Endothelial cell of umbilical vein (primary cell): ENCODE data around the gene PHF2. TPM values are rescaled to one million over a fixed set of nuclear protein-coding genes. Genes with fewer than 3 reads are reported as not detected.

ENCODE experiments used
- BruUV-seq: library from RNA; stranded (reverse); fragments of 400-500 nt; replicated peaks from 2 replicates; lab custom pipeline; 2021; lab: Mats Ljungman, UMichigan
- CTCF ChIA-PET: fragments of 300-600, 350-600 bp; sonication (Branson Sonifier 250); formaldehyde crosslinking; loops from one replicate; lab custom pipeline; 2021; ENCODE audit warnings: antibody characterized with exemption, inconsistent platforms; lab: Charles Lee
- POLR2A ChIA-PET: fragments of 300-600, 350-600 bp; sonication (Branson Sonifier 250); formaldehyde crosslinking; loops from one replicate; lab custom pipeline; 2021; ENCODE audit warnings: antibody characterized with exemption, inconsistent platforms; lab: Charles Lee
- DNase-seq: peaks from one replicate; pipeline ENCODE4 v3.0.0-alpha.2; 2011; ENCODE audit warnings: low read depth, low spot score
- FAIRE-seq: peaks from 2 replicates; lab custom pipeline; 2011; peaks lifted over from hg19 to GRCh38; lab: Jason Lieb, UNC
- H2AFZ ChIP-seq: 2 replicates; pipeline ENCODE4 v1.6.0; 2012; ENCODE audit warnings: low read depth, low read length, control low read depth, inconsistent platforms
- H3K27ac ChIP-seq: 2 replicates; pipeline ENCODE4 v1.5.1; 2011; ENCODE audit warnings: low read depth, mild to moderate bottlenecking, control low read depth, low read length, moderate library complexity; ENCODE audit not compliant: insufficient read depth
- H3K27me3 ChIP-seq, 2 experiments: 2 replicates each; pipeline versions ENCODE4 v1.6.0 to v1.6.1; 2011; ENCODE audit warnings: low read length in 2 of 2, mixed read lengths in 1 of 2; ENCODE audit not compliant: control insufficient read depth in 2 of 2, insufficient read depth in 2 of 2
- H3K36me3 ChIP-seq, 2 experiments: 2 replicates in 1 of 2; 3 replicates in 1 of 2; pipeline ENCODE4 v1.5.1; 2011; ENCODE audit warnings: low read length in 2 of 2, mild to moderate bottlenecking in 1 of 2, moderate library complexity in 1 of 2; ENCODE audit not compliant: control insufficient read depth in 2 of 2, insufficient read depth in 2 of 2; ENCODE audit errors: extremely low read depth in 1 of 2
- H3K4me1 ChIP-seq: 3 replicates; pipeline ENCODE4 v1.5.1; 2011; ENCODE audit warnings: mild to moderate bottlenecking, low read length; ENCODE audit not compliant: control insufficient read depth, insufficient read depth; ENCODE audit errors: extremely low read depth
- H3K4me2 ChIP-seq: 2 replicates; pipeline ENCODE4 v1.6.1; 2011; ENCODE audit warnings: low read length, control low read depth, mixed read lengths; ENCODE audit not compliant: insufficient read depth
- H3K4me3 ChIP-seq, 3 experiments: fragments of 200-600 bp in 1 of 3; sonication (generic), shearing (Covaris generic) in 1 of 3; replicated peaks in 1 of 3; 2 replicates each; pipeline ENCODE4 v1.5.1; 2011 to 2016; ENCODE audit warnings: control low read depth in 3 of 3, low read length in 3 of 3, mild to moderate bottlenecking in 2 of 3, inconsistent platforms in 1 of 3, low read depth in 1 of 3, moderate library complexity in 1 of 3; ENCODE audit not compliant: insufficient read depth in 1 of 3
- H3K79me2 ChIP-seq: 2 replicates; pipeline ENCODE4 v1.6.0; 2012; ENCODE audit warnings: low read length, inconsistent platforms; ENCODE audit not compliant: control insufficient read depth, insufficient read depth
- H3K9ac ChIP-seq: replicated peaks from 2 replicates; pipeline ENCODE3; 2011; ENCODE audit warnings: low read length, control low read depth; ENCODE audit not compliant: insufficient read depth; ENCODE audit errors: extremely low read depth
- H3K9me1 ChIP-seq: replicated peaks from 3 replicates; pipeline ENCODE4 v1.6.0; 2011; ENCODE audit warnings: mild to moderate bottlenecking, low read length; ENCODE audit not compliant: control insufficient read depth, insufficient read depth; ENCODE audit errors: extremely low read depth
- H3K9me3 ChIP-seq: replicated peaks from 2 replicates; pipeline ENCODE4 v1.5.1; 2012; ENCODE audit warnings: low read length, inconsistent platforms; ENCODE audit not compliant: control insufficient read depth, insufficient read depth
- H4K20me1 ChIP-seq: replicated peaks from 2 replicates; pipeline ENCODE3; 2011; ENCODE audit warnings: mild to moderate bottlenecking, low read length; ENCODE audit not compliant: control insufficient read depth, insufficient read depth; ENCODE audit errors: extremely low read depth
- EZH2 ChIP-seq: IDR thresholded peaks from 2 replicates; pipeline ENCODE4 v1.6.1; 2012; ENCODE audit warnings: borderline replicate concordance, low read depth, mild to moderate bottlenecking, moderate library complexity, low read length, inconsistent platforms; ENCODE audit not compliant: severe bottlenecking
- FOS ChIP-seq: IDR thresholded peaks from 2 replicates; pipeline ENCODE4 v1.6.1; 2011; ENCODE audit warnings: mild to moderate bottlenecking, low read length, moderate library complexity, borderline replicate concordance; ENCODE audit not compliant: insufficient read depth
- GATA2 ChIP-seq: IDR thresholded peaks from 2 replicates; pipeline ENCODE4 v1.7.0; 2011; ENCODE audit warnings: low read depth, mild to moderate bottlenecking, moderate library complexity, mixed read lengths, low read length; ENCODE audit not compliant: insufficient read length, insufficient read depth
- JUN ChIP-seq: IDR thresholded peaks from 2 replicates; pipeline ENCODE4 v1.6.1; 2011; ENCODE audit warnings: borderline replicate concordance, low read depth; ENCODE audit not compliant: insufficient read length, insufficient read depth
- MAX ChIP-seq: IDR thresholded peaks from 2 replicates; pipeline ENCODE4 v1.6.1; 2011; ENCODE audit not compliant: insufficient read depth, insufficient read length
- MYC ChIP-seq: IDR thresholded peaks from one replicate; pipeline ENCODE4 v1.6.1; 2011; ENCODE audit warnings: mild to moderate bottlenecking, low read depth, low read length
- POLR2A ChIP-seq: IDR thresholded peaks from 2 replicates; pipeline ENCODE4 v1.6.1; 2012; ENCODE audit warnings: low read depth, mild to moderate bottlenecking, control low read depth, low read length
- POLR2AphosphoS5 ChIP-seq: IDR thresholded peaks from 2 replicates; pipeline ENCODE4 v1.6.1; 2012; ENCODE audit warnings: low read depth, mild to moderate bottlenecking, control low read depth, low read length, moderate library complexity; ENCODE audit not compliant: insufficient read depth
- dilution Hi-C: fragments of 300-500 bp; cut with MboI; formaldehyde crosslinking; loops from one replicate; pipeline ENCODE4 v1.15.0; 2019; ENCODE audit warnings: low sequenced_read_pairs; ENCODE audit not compliant: extremely low pct_ligation_motif_present
- intact Hi-C: fragments of 100-400 bp; cut with micrococcal nuclease; formaldehyde crosslinking; loops from one replicate; pipeline ENCODE4 v1.10.0; 2022
- polyA plus RNA-seq, 4 experiments: library from polyadenylated mRNA; depleted of rRNA in 3 of 4; stranded (reverse) in 3 of 4; unstranded in 1 of 4; fragments of >200 nt; gene quantifications; 2 replicates each; pipeline versions ENCODE4 v1.2.1 to v1.2.3, GENCODE V29; 2011 to 2012; ENCODE audit warnings: missing spikeins in 1 of 4
- total RNA-seq: library from RNA; stranded (reverse); gene quantifications from 2 replicates; pipeline ENCODE4 v1.2.3, GENCODE V29; 2021
- TF ChIP-seq, protein P1 (sequence below), 2 donors: IDR thresholded peaks; 1 replicate in 1 of 2; 2 replicates in 1 of 2; pipeline ENCODE4 v1.5.1; 2011; ENCODE audit warnings: low read length in 2 of 2, mild to moderate bottlenecking in 2 of 2, moderate library complexity in 2 of 2, control low read depth in 1 of 2, inconsistent platforms in 1 of 2, low read depth in 1 of 2; ENCODE audit not compliant: insufficient read depth in 1 of 2; ENCODE audit errors: extremely low read depth in 1 of 2

PHF2 gene
- total and polyA plus RNA-seq, 2 donors (not counting 3 experiments of a cell fraction or from before 2014, with no cell fraction given) = 9.8 to 22.5 TPM

DNA sequence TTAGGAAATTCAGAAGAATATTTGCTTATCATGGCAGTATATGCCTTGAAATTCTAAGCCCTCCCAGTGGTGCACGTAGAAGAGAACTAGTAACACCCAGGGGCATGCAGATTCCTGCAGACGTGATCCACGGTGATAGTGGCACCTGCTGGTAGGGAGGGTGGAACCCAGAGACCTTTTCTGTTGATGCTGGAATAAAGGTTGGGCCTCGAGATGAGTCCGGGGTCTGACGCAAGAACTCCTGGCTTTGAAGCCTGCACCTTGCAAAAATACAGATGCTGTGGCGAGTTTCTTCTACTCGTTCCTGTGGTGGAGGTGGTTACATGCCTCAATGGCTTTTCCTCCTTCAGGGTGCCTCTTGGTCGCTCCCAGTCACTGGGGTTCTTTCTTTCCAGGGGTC lies 39.5 kb upstream of the PHF2 start:
- ChIA-PET CTCF (interaction anchor here (2.6 kb wide), 1 partner anchor 29 kb away, joined by 16 read pairs; no protein-coding TSS in a partner anchor), POLR2A (no interaction called here)
- no peak for TF ChIP-seq POLR2AphosphoS5
- TF ChIP-seq, protein P1, sequence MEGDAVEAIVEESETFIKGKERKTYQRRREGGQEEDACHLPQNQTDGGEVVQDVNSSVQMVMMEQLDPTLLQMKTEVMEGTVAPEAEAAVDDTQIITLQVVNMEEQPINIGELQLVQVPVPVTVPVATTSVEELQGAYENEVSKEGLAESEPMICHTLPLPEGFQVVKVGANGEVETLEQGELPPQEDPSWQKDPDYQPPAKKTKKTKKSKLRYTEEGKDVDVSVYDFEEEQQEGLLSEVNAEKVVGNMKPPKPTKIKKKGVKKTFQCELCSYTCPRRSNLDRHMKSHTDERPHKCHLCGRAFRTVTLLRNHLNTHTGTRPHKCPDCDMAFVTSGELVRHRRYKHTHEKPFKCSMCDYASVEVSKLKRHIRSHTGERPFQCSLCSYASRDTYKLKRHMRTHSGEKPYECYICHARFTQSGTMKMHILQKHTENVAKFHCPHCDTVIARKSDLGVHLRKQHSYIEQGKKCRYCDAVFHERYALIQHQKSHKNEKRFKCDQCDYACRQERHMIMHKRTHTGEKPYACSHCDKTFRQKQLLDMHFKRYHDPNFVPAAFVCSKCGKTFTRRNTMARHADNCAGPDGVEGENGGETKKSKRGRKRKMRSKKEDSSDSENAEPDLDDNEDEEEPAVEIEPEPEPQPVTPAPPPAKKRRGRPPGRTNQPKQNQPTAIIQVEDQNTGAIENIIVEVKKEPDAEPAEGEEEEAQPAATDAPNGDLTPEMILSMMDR (IDR thresholded peaks at IDR 0.05; ENCODE audit: extremely low read depth in 1 of 2, insufficient read depth in 1 of 2, low read depth in 1 of 2, low read length in 2 of 2) = no peak
- TF ChIP-seq FOS = no peak
- TF ChIP-seq EZH2 = no peak
- no peak for TF ChIP-seq MYC
- TF ChIP-seq POLR2A = no peak
- no peak for TF ChIP-seq MAX
- no peak for TF ChIP-seq JUN
- TF ChIP-seq GATA2 = no peak
- Histone ChIP-seq H3K36me3 (peaks cover 0 to 11% of the 10 kb centered on the region in 2 experiments), H3K27ac (no peak overlapping the region), H4K20me1 (no peaks in the 10 kb centered on the region), H3K4me2 (no peak overlapping the region), H3K9me3 (no peaks in the 10 kb centered on the region), H3K4me1 (no peaks in the 10 kb centered on the region), H2AFZ (no peak overlapping the region), H3K9me1 (no peaks in the 10 kb centered on the region), H3K79me2 (peaks cover 17% of the 10 kb centered on the region), H3K27me3 (no peaks in the 10 kb centered on the region), H3K4me3 (no peak overlapping the region), H3K9ac (no peak overlapping the region)
- DNase-seq = no peak
- intact Hi-C loops (no loop called here), dilution Hi-C loops (no loop called here)
- no peak for FAIRE-seq
- no TSS peak for BruUV-seq
